ENCODE data around the gene LCN15.
A peak's percentile ranks its signal among the peaks of the same experiment; 100 is the strongest.
"Not testable (repeated sequence)": the region's sequence is repeated elsewhere in the genome, so short reads cannot be mapped to it uniquely, and the experiment has no call there.

Gene LCN15

DNA sequence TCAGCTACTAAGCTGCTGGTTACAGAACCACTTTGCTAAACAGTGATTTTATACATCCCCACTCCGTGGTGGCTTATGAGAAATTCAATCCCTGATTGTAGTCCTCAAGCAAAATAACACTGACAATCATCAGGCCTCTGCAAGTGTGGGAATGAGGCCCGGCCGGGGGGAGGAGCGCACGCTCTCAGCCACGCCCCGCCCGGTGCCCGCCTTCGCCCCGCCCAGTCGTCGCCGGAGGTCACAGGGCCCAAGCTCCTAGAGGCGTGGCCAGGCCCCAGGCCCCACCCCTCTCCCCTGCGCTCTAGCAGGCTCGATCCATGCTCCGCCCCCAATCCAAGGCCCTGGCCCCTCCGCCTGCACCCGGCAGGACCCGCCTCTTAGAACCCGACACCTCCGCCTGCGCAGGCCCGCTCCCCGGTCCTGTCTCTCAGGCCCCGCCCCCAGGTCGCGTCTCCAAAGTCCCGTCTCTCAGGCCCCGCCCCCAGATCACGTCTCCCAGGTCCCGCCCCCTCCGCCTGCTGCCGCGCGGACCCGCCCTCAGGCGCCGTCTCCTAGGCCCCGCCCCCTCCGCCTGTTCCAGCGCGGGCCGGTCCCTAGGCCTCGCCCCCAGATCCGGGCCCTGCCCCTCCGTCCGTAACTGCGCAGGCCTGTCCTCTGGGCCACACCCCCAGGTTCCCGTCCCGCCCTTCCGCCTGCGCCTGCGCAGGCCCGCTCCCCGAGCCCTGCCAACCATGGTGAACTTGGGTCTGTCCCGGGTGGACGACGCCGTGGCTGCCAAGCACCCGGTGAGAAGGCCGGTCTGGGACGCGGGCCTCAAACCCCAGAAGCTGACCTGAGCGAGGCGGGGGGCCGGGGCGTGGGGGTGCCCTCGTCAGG is 26.6 kb upstream of the LCN15 start, which contains the start of gene TMEM141:
TMEM141 (plus strand) TSS at position 705 of the 876 bp plus-strand sequence; CDS start at position 732, 27 bp downstream.
- DNase-seq (ENCODE audit: low spot score) (peak; percentile 100), ATAC-seq (ENCODE audit: low read depth) (peak; percentile 84)
- Histone ChIP-seq H3K9me3 (ENCODE audit: severe bottlenecking) (no peaks in the 10 kb centered on the region), H3K4me3 (ENCODE audit: severe bottlenecking) (peak within 1 kb of the TSS; percentile 61), H3K27me3 (ENCODE audit: insufficient read depth, poor library complexity, severe bottlenecking) (no peaks in the 10 kb centered on the region), H3K36me3 (ENCODE audit: low read depth) (peaks cover 14% of the 10 kb centered on the region), H3K27ac (ENCODE audit: poor library complexity, severe bottlenecking) (peak within 1 kb of the TSS; percentile 51), H3K4me1 (ENCODE audit: insufficient read depth, poor library complexity, severe bottlenecking) (peaks cover 9% of the 10 kb centered on the region)
- TF ChIP-seq CTCF (IDR thresholded peaks at IDR 0.05; ENCODE audit: poor library complexity, severe bottlenecking), result no peak

DNA sequence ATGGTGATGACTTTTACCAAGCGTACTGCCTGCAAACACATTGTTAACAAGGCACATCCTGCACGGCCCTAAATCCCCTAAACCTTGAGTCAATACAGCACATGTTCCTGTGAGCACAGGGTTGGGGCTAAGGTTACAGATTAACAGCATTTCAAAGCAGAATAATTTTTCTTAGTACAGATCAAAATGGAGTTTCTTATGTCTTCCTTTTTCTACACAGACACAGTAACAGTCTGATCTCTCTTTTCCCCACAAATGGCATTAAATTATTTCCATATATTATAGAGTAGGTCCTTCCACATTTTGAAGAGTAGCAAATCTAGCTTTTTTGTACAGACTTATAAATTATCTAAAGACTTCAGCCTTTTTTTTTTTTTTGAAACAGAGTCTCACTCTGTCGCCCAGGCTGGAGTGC is 25.2 kb upstream of the LCN15 start:
- H3K27ac ChIP-seq (ENCODE audit: poor library complexity, severe bottlenecking), result no peak overlapping the region
- DNase-seq (ENCODE audit: low spot score) (no peak), ATAC-seq (ENCODE audit: low read depth) (no peak)
- H3K4me3 ChIP-seq (ENCODE audit: severe bottlenecking), result no peak overlapping the region
- H3K36me3 ChIP-seq (ENCODE audit: low read depth), result peaks cover 14% of the 10 kb centered on the region
- peaks cover 9% of the 10 kb centered on the region for H3K4me1 ChIP-seq (ENCODE audit: insufficient read depth, poor library complexity, severe bottlenecking)
- H3K9me3 ChIP-seq (ENCODE audit: severe bottlenecking), result no peaks in the 10 kb centered on the region
- TF ChIP-seq CTCF (IDR thresholded peaks at IDR 0.05; ENCODE audit: poor library complexity, severe bottlenecking), result no peak
- H3K27me3 ChIP-seq (ENCODE audit: insufficient read depth, poor library complexity, severe bottlenecking), result no peaks in the 10 kb centered on the region

- H3K27me3 ChIP-seq (ENCODE audit: insufficient read depth, poor library complexity, severe bottlenecking); H3K4me1 ChIP-seq (ENCODE audit: insufficient read depth, poor library complexity, severe bottlenecking); ATAC-seq (ENCODE audit: low read depth); H3K9me3 ChIP-seq (ENCODE audit: severe bottlenecking); H3K27ac ChIP-seq (ENCODE audit: poor library complexity, severe bottlenecking): not testable (repeated sequence)
- peak; percentile 31 for DNase-seq (ENCODE audit: low spot score)
- Histone ChIP-seq H3K36me3 (ENCODE audit: low read depth) (peaks cover 14% of the 10 kb centered on the region), H3K4me3 (ENCODE audit: severe bottlenecking) (peak overlapping the region; percentile 17)
Measured at GRCh38 chr9:136788644-136789522, 24.6 kb upstream of the LCN15 start.

DNA sequence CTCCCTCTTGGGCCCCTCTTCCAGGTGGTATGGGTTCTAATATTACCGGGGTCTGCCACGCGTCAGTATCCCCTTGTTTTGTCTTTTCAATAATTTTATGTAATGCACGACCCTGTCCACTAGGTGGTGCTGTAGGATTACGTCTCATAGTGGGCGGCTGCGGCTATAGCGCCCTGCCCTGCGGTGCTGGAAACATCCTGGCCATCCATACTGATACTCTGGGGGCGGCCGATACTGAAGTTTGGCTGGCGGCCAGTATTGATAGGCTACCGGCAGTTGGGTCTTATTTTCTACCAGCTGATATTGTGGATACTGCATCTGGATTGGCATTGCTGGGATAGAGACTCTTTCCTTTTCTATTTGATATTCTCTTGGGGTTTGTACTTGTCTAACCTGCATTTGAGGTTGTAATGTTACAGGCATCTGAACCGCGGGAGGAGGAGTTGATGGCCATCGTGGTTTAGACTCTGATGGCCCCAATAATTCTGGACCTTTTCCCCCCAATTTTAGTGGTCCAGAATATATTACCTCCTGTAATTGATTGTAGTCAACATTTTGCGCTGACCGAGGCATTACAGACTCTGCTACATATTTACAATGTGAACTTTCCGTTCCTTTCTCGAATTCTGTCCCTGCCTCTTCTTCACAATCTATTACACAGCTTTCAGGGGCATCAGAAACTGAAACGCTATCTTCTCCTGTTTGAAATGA is 23.5 kb upstream of the LCN15 start:
- peaks cover 8% of the 10 kb centered on the region for H3K36me3 ChIP-seq (ENCODE audit: low read depth)
- H3K27me3 ChIP-seq (ENCODE audit: insufficient read depth, poor library complexity, severe bottlenecking), result no peaks in the 10 kb centered on the region
- TF ChIP-seq CTCF (IDR thresholded peaks at IDR 0.05; ENCODE audit: poor library complexity, severe bottlenecking), result peak; percentile 92
- no peak overlapping the region for H3K27ac ChIP-seq (ENCODE audit: poor library complexity, severe bottlenecking)
- ATAC-seq (ENCODE audit: low read depth), result no peak
- DNase-seq (ENCODE audit: low spot score), result peak; percentile 68
- H3K9me3 ChIP-seq (ENCODE audit: severe bottlenecking), result no peaks in the 10 kb centered on the region
- H3K4me1 ChIP-seq (ENCODE audit: insufficient read depth, poor library complexity, severe bottlenecking), result peaks cover 9% of the 10 kb centered on the region
- peak overlapping the region; percentile 17 for H3K4me3 ChIP-seq (ENCODE audit: severe bottlenecking)

DNA sequence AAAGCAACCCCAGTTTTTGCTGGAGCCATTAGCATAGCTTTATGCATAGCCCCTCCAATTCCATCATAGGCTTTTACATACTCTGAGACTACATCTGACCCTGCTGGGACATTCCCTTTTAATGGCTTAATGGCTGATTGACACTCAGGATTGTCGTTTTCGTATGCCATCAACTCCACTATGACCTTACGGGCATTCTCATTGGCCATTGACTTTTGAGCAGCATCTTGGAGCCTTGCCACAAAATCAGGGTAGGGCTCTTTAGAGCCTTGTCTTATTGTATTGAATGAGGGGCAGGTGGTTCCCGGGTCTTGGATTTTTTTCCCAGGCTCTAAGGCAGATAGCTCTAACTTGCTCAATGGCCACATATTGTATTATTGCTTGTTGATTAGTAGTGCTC is 22.7 kb upstream of the LCN15 start:
- ATAC-seq (ENCODE audit: low read depth); H3K4me1 ChIP-seq (ENCODE audit: insufficient read depth, poor library complexity, severe bottlenecking): not testable (repeated sequence)

More for the DNA sequence above, 22.7 kb upstream of the LCN15 start:
- not testable (repeated sequence) for H3K36me3 ChIP-seq (ENCODE audit: low read depth); H3K9me3 ChIP-seq (ENCODE audit: severe bottlenecking); H3K4me3 ChIP-seq (ENCODE audit: severe bottlenecking); H3K27ac ChIP-seq (ENCODE audit: poor library complexity, severe bottlenecking); DNase-seq (ENCODE audit: low spot score); H3K27me3 ChIP-seq (ENCODE audit: insufficient read depth, poor library complexity, severe bottlenecking)
